Esophagus squamous epithelium (tissue), 4 donors: ENCODE measurements around the gene ANKRD17.

Experiments
- POLR2A ChIP-seq, 4 donors: fragments of 450-650 bp; IDR thresholded peaks; one replicate each; pipeline ENCODE4 v1.6.1; 2017; ENCODE audit warnings: antibody characterized with exemption in 4 of 4, mild to moderate bottlenecking in 4 of 4, moderate library complexity in 3 of 4
- TF ChIP-seq, protein P1 (sequence below), 6 experiments: fragments of 450-650 bp in 4 of 6; fragments of 200-600 bp in 2 of 6; sonication (generic) in 2 of 6; IDR thresholded peaks; one replicate each; pipeline ENCODE4 v1.5.1; 2016 to 2019; ENCODE audit warnings: antibody characterized with exemption in 6 of 6, mild to moderate bottlenecking in 4 of 6, moderate library complexity in 4 of 6

DNA sequence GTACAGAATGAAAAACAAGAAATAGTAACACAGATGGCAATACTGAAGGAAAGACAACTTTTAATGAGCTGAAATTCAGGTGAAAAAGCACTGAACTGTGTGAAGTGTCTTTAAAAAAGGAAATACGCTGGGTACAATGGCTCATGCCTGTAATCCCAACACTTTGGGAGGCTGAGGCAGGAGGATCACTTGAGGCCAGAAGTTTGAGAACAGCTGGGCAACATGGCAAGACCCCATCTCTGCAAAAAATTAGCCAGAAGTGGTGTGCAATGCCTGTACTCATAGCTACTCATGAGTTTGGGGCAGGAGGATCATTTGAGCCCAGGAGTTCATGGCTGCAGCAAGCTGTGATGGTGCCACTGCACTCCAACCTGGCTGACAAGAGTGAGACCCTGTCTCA is 129.3 kb downstream of the ANKRD17 start:
- TF ChIP-seq, protein P1, sequence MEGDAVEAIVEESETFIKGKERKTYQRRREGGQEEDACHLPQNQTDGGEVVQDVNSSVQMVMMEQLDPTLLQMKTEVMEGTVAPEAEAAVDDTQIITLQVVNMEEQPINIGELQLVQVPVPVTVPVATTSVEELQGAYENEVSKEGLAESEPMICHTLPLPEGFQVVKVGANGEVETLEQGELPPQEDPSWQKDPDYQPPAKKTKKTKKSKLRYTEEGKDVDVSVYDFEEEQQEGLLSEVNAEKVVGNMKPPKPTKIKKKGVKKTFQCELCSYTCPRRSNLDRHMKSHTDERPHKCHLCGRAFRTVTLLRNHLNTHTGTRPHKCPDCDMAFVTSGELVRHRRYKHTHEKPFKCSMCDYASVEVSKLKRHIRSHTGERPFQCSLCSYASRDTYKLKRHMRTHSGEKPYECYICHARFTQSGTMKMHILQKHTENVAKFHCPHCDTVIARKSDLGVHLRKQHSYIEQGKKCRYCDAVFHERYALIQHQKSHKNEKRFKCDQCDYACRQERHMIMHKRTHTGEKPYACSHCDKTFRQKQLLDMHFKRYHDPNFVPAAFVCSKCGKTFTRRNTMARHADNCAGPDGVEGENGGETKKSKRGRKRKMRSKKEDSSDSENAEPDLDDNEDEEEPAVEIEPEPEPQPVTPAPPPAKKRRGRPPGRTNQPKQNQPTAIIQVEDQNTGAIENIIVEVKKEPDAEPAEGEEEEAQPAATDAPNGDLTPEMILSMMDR (IDR thresholded peaks at IDR 0.05), result no peak
- no peak for TF ChIP-seq POLR2A (IDR thresholded peaks at IDR 0.05)
